H1 (cell line): ENCODE data around the gene ARHGAP22. TPM values are rescaled to one million over a fixed set of nuclear protein-coding genes. Genes with fewer than 3 reads are reported as not detected.

Experiments used
- CTCF ChIA-PET: fragments of 300-600 bp; sonication (Branson Sonifier 250); formaldehyde crosslinking; loops from one replicate; lab custom pipeline; 2021; ENCODE audit not compliant: partially characterized antibody; lab: Charles Lee
- POLR2A ChIA-PET: fragments of 300-600 bp; sonication (Branson Sonifier 250); formaldehyde crosslinking; loops from one replicate; lab custom pipeline; 2021; ENCODE audit warnings: inconsistent platforms; ENCODE audit not compliant: partially characterized antibody; lab: Charles Lee
- DNase-seq, 2 experiments: peaks; one replicate each; pipeline versions ENCODE4 v3.0.0 to v3.0.0-alpha.2; 2010 to 2022; ENCODE audit warnings: low spot score in 2 of 2, low read depth in 1 of 2, mixed read lengths in 1 of 2
- FAIRE-seq: peaks from 2 replicates; lab custom pipeline; 2011; peaks lifted over from hg19 to GRCh38; lab: Jason Lieb, UNC
- H2AFZ ChIP-seq: 2 replicates; pipeline ENCODE4 v1.8.1; 2012; ENCODE audit warnings: low read length, inconsistent platforms
- H2AK5ac ChIP-seq: 2 replicates; pipeline ENCODE4 v1.6.1; 2013; ENCODE audit warnings: low read depth, low read length
- H2BK120ac ChIP-seq: replicated peaks from 2 replicates; pipeline ENCODE3; 2013; ENCODE audit warnings: low read depth, low read length, inconsistent platforms
- H2BK12ac ChIP-seq: 2 replicates; pipeline ENCODE4 v1.6.1; 2013; ENCODE audit warnings: low read depth, low read length
- H2BK15ac ChIP-seq: 2 replicates; pipeline ENCODE4 v1.6.1; 2013; ENCODE audit warnings: low read length
- H2BK20ac ChIP-seq: 2 replicates; pipeline ENCODE4 v1.6.1; 2013; ENCODE audit warnings: low read length
- H2BK5ac ChIP-seq: 2 replicates; pipeline ENCODE4 v1.6.1; 2013; ENCODE audit warnings: low read depth, low read length
- H3K14ac ChIP-seq: 2 replicates; pipeline ENCODE4 v1.6.1; 2013; ENCODE audit warnings: inconsistent platforms; ENCODE audit not compliant: insufficient read length
- H3K18ac ChIP-seq: 2 replicates; pipeline ENCODE4 v1.6.1; 2013; ENCODE audit warnings: low read length; ENCODE audit errors: extremely low read depth
- H3K23ac ChIP-seq: 2 replicates; pipeline ENCODE4 v1.6.1; 2013; ENCODE audit warnings: inconsistent platforms; ENCODE audit not compliant: insufficient read length
- H3K23me2 ChIP-seq: 2 replicates; pipeline ENCODE4 v1.6.1; 2013; ENCODE audit warnings: low read depth, low read length
- H3K27ac ChIP-seq: 2 replicates; pipeline ENCODE4 v1.6.1; 2011; ENCODE audit warnings: low read depth, low read length, inconsistent platforms
- H3K27me3 ChIP-seq, 4 experiments: replicated peaks in 1 of 4; 1 replicate in 1 of 4; 2 replicates in 3 of 4; pipeline versions ENCODE4 v1.6.1 to v1.8.1; 2011 to 2013; ENCODE audit warnings: low read length in 3 of 4, mild to moderate bottlenecking in 3 of 4, inconsistent platforms in 2 of 4, mixed read lengths in 2 of 4, moderate library complexity in 1 of 4; ENCODE audit not compliant: control insufficient read depth in 3 of 4, insufficient read depth in 3 of 4; ENCODE audit errors: extremely low read depth in 1 of 4
- H3K36me3 ChIP-seq, 4 experiments: 2 replicates each; pipeline versions ENCODE4 v1.6.1 to v1.8.1; 2011 to 2013; ENCODE audit warnings: mild to moderate bottlenecking in 4 of 4, low read length in 3 of 4, moderate library complexity in 2 of 4, control low read depth in 1 of 4, inconsistent platforms in 1 of 4; ENCODE audit not compliant: insufficient read depth in 4 of 4, control insufficient read depth in 2 of 4
- H3K4ac ChIP-seq: replicated peaks from 2 replicates; pipeline ENCODE3; 2013; ENCODE audit warnings: low read length, low read depth, mixed read lengths, inconsistent platforms; ENCODE audit not compliant: insufficient read length
- H3K4me1 ChIP-seq, 4 experiments: replicated peaks in 1 of 4; 1 replicate in 1 of 4; 2 replicates in 3 of 4; pipeline versions ENCODE4 v1.6.1 to v1.8.1; 2011 to 2013; ENCODE audit warnings: low read length in 3 of 4, inconsistent platforms in 2 of 4, mixed read lengths in 1 of 4; ENCODE audit not compliant: insufficient read depth in 4 of 4, control insufficient read depth in 3 of 4
- H3K4me2 ChIP-seq, 2 experiments: 2 replicates each; pipeline versions ENCODE4 v1.6.1 to v1.8.1; 2011 to 2013; ENCODE audit warnings: low read depth in 2 of 2, low read length in 2 of 2, control low read depth in 1 of 2, inconsistent platforms in 1 of 2, mild to moderate bottlenecking in 1 of 2; ENCODE audit not compliant: insufficient read depth in 1 of 2
- H3K4me3 ChIP-seq, 4 experiments: fragments of 200-600, 300-600 bp in 1 of 4; sonication (generic), shearing (Covaris generic), sonication (Bioruptor Twin) in 1 of 4; 2 replicates each; pipeline versions ENCODE4 v1.5.1 to v1.8.1; 2011 to 2016; ENCODE audit warnings: low read length in 4 of 4, low read depth in 3 of 4, control low read depth in 2 of 4, inconsistent platforms in 2 of 4, mild to moderate bottlenecking in 2 of 4, mixed read lengths in 1 of 4, moderate library complexity in 1 of 4; ENCODE audit not compliant: insufficient read depth in 2 of 4; ENCODE audit errors: extremely low read depth in 1 of 4
- H3K56ac ChIP-seq: replicated peaks from 2 replicates; pipeline ENCODE3; 2013; ENCODE audit warnings: low read depth, mild to moderate bottlenecking, mixed read lengths, low read length, inconsistent platforms; ENCODE audit not compliant: insufficient read length
- H3K79me1 ChIP-seq: 2 replicates; pipeline ENCODE4 v1.6.1; 2013; ENCODE audit warnings: low read depth, low read length, control low read depth
- H3K79me2 ChIP-seq, 2 experiments: 2 replicates each; pipeline versions ENCODE4 v1.6.1 to v1.8.1; 2012 to 2013; ENCODE audit warnings: low read length in 2 of 2, mild to moderate bottlenecking in 2 of 2, inconsistent platforms in 1 of 2; ENCODE audit not compliant: insufficient read depth in 2 of 2, control insufficient read depth in 1 of 2
- H3K9ac ChIP-seq, 4 experiments: replicated peaks in 1 of 4; 1 replicate in 1 of 4; 2 replicates in 3 of 4; pipeline versions ENCODE4 v1.6.1 to v1.8.1; 2011 to 2013; ENCODE audit warnings: low read depth in 3 of 4, low read length in 3 of 4, control low read depth in 2 of 4, mild to moderate bottlenecking in 2 of 4, moderate library complexity in 2 of 4, inconsistent platforms in 1 of 4; ENCODE audit errors: extremely low read depth in 1 of 4
- H3K9me3 ChIP-seq, 2 experiments: 2 replicates each; pipeline versions ENCODE4 v1.6.1 to v1.8.1; 2012 to 2013; ENCODE audit warnings: mild to moderate bottlenecking in 2 of 2, moderate library complexity in 2 of 2, control low read depth in 1 of 2, inconsistent platforms in 1 of 2, low read depth in 1 of 2, low read length in 1 of 2, mixed read lengths in 1 of 2; ENCODE audit not compliant: insufficient read depth in 2 of 2
- H4K20me1 ChIP-seq, 2 experiments: replicated peaks in 1 of 2; 2 replicates each; pipeline versions ENCODE3 to v1.8.1; 2011 to 2013; ENCODE audit warnings: inconsistent platforms in 2 of 2, low read length in 2 of 2, mild to moderate bottlenecking in 1 of 2; ENCODE audit not compliant: insufficient read depth in 2 of 2, control insufficient read depth in 1 of 2
- H4K5ac ChIP-seq: 2 replicates; pipeline ENCODE4 v1.6.1; 2013; ENCODE audit warnings: low read length, low read depth, mixed read lengths, inconsistent platforms; ENCODE audit not compliant: insufficient read length
- H4K8ac ChIP-seq: 2 replicates; pipeline ENCODE4 v1.8.0; 2013; ENCODE audit warnings: mild to moderate bottlenecking, moderate library complexity, low read length, inconsistent platforms; ENCODE audit not compliant: insufficient read depth; ENCODE audit errors: extremely low read depth
- H4K91ac ChIP-seq: replicated peaks from 2 replicates; pipeline ENCODE3; 2013; ENCODE audit warnings: low read length, mixed read lengths, inconsistent platforms; ENCODE audit not compliant: insufficient read length
- JUND ChIP-seq: IDR thresholded peaks from 2 replicates; pipeline ENCODE4 v1.6.1; 2011; ENCODE audit warnings: mild to moderate bottlenecking, improper control_type of control experiment, low read length
- WGBS, 2 experiments: shearing (Covaris generic) in 1 of 2; methylation state at CpG; one replicate each; pipeline versions ENCODE4 v1.1.6 to v1.1.7; 2013 to 2015; ENCODE audit warnings: low lambda C conversion rate in 2 of 2, mixed read lengths in 2 of 2, inconsistent platforms in 1 of 2, low coverage in 1 of 2, missing lambda C conversion rate in 1 of 2; ENCODE audit not compliant: insufficient replicate concordance in 2 of 2, insufficient coverage in 1 of 2, insufficient read length in 1 of 2; ENCODE audit errors: extremely low coverage in 1 of 2, missing lambda C conversion rate in 1 of 2; 5-methylcytosine and 5-hydroxymethylcytosine counted together
- polyA plus RNA-seq, 7 experiments: library from polyadenylated mRNA; depleted of rRNA in 3 of 7; stranded (reverse) in 5 of 7; unstranded in 2 of 7; fragments of >200 nt in 5 of 7; fragments of 200-250 nt in 2 of 7; gene quantifications; 1 replicate in 5 of 7; 2 replicates in 1 of 7; 4 replicates in 1 of 7; pipeline versions ENCODE4 v1.2.1 to v1.2.3, GENCODE V29; 2011 to 2013; ENCODE audit warnings: missing spikeins in 2 of 7, mixed read lengths in 2 of 7
- total RNA-seq: library from RNA; stranded (reverse); fragmentation: NEBNext Ultra II Directional; extraction: Animal tissue kit (Norgen Biotek cat#: 25700); gene quantifications from 2 replicates; pipeline ENCODE4 v1.2.1, GENCODE V29; 2021

ARHGAP22 gene
- total and polyA plus RNA-seq, 2 of the 8 experiments (the other 6 are each of a cell fraction or from before 2014, with no cell fraction given), result 3.6 to 11.2 TPM

GRCh38 chr10:48511875-48512231, 93.0 kb downstream of the ARHGAP22 start:
- Histone ChIP-seq H3K4me3 (no peak overlapping the region), H3K56ac (no peak overlapping the region), H3K4ac (no peak overlapping the region), H2BK120ac (no peak overlapping the region), H3K79me2 (peaks cover 0 to 16% of the 10 kb centered on the region in 2 experiments; a peak in 1 of 4 replicates), H2BK15ac (no peak overlapping the region), H4K91ac (no peak overlapping the region), H2AFZ (no peak overlapping the region), H2BK5ac (no peak overlapping the region), H3K9me3 (no peaks in the 10 kb centered on the region), H2BK20ac (no peak overlapping the region), H3K4me1 (peaks cover 0 to 5% (median 0%) of the 10 kb centered on the region in 4 experiments; a peak in 1 of 7 replicates), H2AK5ac (no peak overlapping the region), H3K79me1 (peaks cover 6% of the 10 kb centered on the region; the same call in 1 of the 2 replicates), H2BK12ac (no peak overlapping the region), H3K23ac (no peak overlapping the region), H3K27ac (no peak overlapping the region), H3K14ac (no peak overlapping the region), H3K23me2 (no peaks in the 10 kb centered on the region), H3K18ac (no peak overlapping the region), H4K5ac (no peak overlapping the region), H3K4me2 (no peak overlapping the region), H3K27me3 (no peaks in the 10 kb centered on the region), H4K20me1 (peaks cover 1 to 4% of the 10 kb centered on the region in 2 experiments), H3K36me3 (no peaks in the 10 kb centered on the region; a peak in 2 of 8 replicates), H3K9ac (no peak overlapping the region), H4K8ac (no peak overlapping the region)
- no peak for TF ChIP-seq JUND
- 100% methylated on average over 1 of the region's 1 CpG; no CpG with 5 or more reads in 1 of the 2 experiments for WGBS, 2 experiments
- POLR2A ChIA-PET, result no interaction called here
- CTCF ChIA-PET, result interaction anchor here (1.1 to 2.4 kb wide), 3 partner anchors 12 to 144 kb away, joined by 3 to 8 read pairs (median 4); no protein-coding TSS in a partner anchor
- DNase-seq (peak in 1 of 2 experiments; percentile 38), FAIRE-seq (no peak)
